Activated CD4-positive, alpha-beta T cell treated with anti-CD3 and anti-CD28 coated beads, Interleukin-2, Interleukin-4, amounts not matched to agents 100 ng/mL and 50 ng/mL, durations not matched to agents 16 hours and 8 hours (primary cell): ENCODE measurements around the gene TEAD4.

ENCODE experiments used
- DNase-seq: peaks from one replicate; pipeline ENCODE4 v3.0.0-alpha.2; 2020; ENCODE audit warnings: low spot score

TEAD4 gene

GRCh38 chr12:2960996-2961616 lies 1.9 kb downstream of the TEAD4 start:
- DNase-seq: no peak

GRCh38 chr12:2961705-2962104 lies 2.5 kb downstream of the TEAD4 start:
- no peak for DNase-seq

GRCh38 chr12:2963154-2963759 lies 4.1 kb downstream of the TEAD4 start:
- DNase-seq: no peak

GRCh38 chr12:2963760-2964292 lies 4.6 kb downstream of the TEAD4 start:
- no peak for DNase-seq

- no peak for DNase-seq
Measured at GRCh38 chr12:2967651-2968050, 8.5 kb downstream of the TEAD4 start.

- DNase-seq: no peak
Measured at GRCh38 chr12:2970744-2971143, 11.5 kb downstream of the TEAD4 start.

- DNase-seq: no peak
Measured at GRCh38 chr12:2973566-2973965, 14.4 kb downstream of the TEAD4 start.

GRCh38 chr12:2974560-2974971 lies 15.4 kb downstream of the TEAD4 start:
- DNase-seq: no peak

- no peak for DNase-seq
Measured at GRCh38 chr12:2976581-2976996, 17.4 kb downstream of the TEAD4 start.

GRCh38 chr12:2977776-2978175 lies 18.6 kb downstream of the TEAD4 start:
- DNase-seq: no peak

GRCh38 chr12:2979806-2980205 lies 20.6 kb downstream of the TEAD4 start:
- DNase-seq: no peak

- DNase-seq: no peak
Measured at GRCh38 chr12:2980630-2981029, 21.4 kb downstream of the TEAD4 start.

GRCh38 chr12:2982361-2982760 lies 23.2 kb downstream of the TEAD4 start:
- DNase-seq: no peak

GRCh38 chr12:2984249-2984648 lies 25.1 kb downstream of the TEAD4 start:
- no peak for DNase-seq

- no peak for DNase-seq
Measured at GRCh38 chr12:2984698-2985097, 25.5 kb downstream of the TEAD4 start.

- DNase-seq: no peak
Measured at GRCh38 chr12:2986876-2987275, 27.7 kb downstream of the TEAD4 start.

GRCh38 chr12:2988494-2988893 lies 29.3 kb downstream of the TEAD4 start:
- no peak for DNase-seq

GRCh38 chr12:2992724-2993123 lies 33.5 kb downstream of the TEAD4 start:
- DNase-seq: no peak

GRCh38 chr12:2997989-2998670 lies 38.9 kb downstream of the TEAD4 start:
- no peak for DNase-seq

- no peak for DNase-seq
Measured at GRCh38 chr12:2998789-2999264, 39.6 kb downstream of the TEAD4 start.

- no peak for DNase-seq
Measured at GRCh38 chr12:2999265-2999841, 40.2 kb downstream of the TEAD4 start.

GRCh38 chr12:3000548-3001275 lies 41.5 kb downstream of the TEAD4 start:
- DNase-seq: no peak
